GM20431 (cell line): ENCODE measurements around the gene MAGOH.

Experiments
- in situ Hi-C: fragments of 300-500 bp; cut with MseI, MboI; formaldehyde crosslinking; loops from one replicate; pipeline ENCODE4 v1.15.0; 2020; ENCODE audit warnings: low sequenced_read_pairs; ENCODE audit not compliant: unreplicated experiment

MAGOH gene

DNA sequence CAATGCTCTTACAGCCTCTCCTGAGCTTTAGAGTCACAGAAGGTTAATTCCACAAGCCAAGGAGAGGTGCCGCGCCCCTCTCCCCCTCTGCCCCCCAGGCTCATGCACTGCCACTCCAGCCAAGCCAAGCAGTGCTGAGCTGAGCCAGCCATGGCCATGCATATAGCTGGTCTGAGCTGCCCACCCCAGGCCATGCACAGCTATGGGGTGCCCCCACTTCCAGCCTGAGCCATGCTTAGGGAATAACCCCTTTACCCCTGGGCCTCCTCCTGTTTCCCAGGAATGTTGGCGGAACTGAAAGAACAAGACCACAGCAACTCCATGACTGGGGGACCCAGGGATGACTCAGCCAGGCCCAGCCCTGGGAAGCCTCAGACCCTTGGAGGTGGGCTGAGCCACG, 34.0 kb upstream of the MAGOH start:
- in situ Hi-C loops = no loop called here

DNA sequence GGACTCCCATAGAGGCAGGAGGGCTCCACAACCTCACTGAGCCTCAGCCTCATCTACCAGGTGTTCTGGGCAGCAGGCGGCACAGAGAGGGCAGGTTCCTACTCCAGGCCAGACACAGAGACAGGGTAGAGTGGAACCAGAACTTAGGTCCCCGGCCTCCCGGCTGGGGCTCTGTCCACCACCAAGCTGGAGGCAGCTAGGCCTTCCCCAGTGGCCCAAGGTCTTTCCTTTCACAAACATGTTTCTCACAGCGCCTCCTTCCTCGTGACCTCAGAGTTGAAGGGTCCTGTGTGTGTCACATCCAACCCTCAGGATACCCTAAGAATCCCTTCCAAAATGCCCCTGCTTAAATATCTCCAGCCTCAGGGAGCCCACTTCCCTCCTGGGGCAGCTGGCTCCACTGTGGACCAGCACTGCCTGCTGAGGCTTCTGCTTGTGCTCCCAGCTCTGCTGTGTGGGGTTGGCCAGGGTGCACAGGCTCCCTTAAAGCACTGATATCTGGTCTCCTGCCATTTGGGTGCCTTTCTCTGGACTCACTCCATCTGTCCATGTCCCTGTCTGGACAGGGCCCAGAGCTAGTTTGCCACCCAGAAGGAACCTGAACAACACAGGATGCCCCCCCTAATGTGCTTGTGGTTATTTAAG, 33.2 kb upstream of the MAGOH start:
- in situ Hi-C loops = no loop called here

DNA sequence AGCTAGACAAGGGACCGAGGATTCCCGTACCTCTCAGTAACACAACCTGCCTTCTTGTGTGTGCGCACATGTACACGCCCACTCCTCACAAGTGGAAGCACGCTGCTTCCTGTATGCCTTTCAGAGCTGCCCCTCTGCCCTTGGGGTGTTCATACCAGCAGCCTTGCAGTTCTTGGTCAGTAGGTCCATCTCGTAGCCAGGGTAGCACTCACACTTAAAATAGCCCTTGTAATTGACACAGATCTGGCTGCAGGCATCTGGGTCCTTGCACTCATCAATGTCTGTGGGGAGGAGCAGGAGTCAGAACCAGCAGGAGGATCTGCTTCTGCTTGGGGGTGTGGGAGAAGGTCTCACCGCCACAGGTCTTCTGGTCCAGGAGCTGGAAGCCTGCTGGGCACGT, 32.6 kb upstream of the MAGOH start:
- in situ Hi-C loops = no loop called here

DNA sequence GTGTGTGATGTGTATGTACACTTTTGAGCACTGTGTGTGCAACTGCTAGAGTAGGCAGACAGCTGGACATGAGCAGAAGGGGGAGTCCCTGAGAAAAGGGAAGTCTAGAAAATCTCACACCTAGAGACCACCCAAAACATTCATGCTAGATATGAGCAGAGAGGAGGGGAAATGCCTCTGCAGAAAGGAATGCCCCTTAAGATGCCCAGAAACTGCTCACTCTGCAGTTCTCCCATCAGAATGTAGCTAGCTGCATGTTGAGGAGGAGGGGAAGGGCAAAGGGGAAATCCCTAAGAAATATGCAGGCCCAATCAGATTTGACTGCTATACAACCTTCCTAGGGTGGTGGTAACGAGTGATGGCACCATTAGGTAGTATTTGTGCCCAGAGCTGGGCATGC, 31.8 kb upstream of the MAGOH start:
- in situ Hi-C loops = no loop called here

DNA sequence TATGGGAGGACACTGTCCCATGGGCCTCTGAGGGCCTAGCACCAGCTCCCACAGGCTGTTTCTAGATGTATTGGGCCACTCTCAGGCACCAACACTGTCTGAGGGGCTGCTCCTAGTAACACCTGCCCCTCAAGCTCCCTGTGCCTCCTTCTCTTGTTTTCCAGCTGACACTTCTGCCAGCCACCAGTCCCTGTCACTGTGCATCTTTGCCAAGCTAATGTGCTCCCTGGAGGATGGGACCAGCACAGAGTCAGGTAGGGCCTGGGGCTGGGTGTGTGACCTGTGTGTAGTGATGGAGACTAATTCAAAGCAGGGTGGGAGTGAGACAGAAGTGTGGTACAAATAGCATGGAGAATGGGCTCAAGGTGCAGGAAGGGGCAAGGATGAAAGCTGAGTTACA, 29.4 kb upstream of the MAGOH start:
- in situ Hi-C loops = no loop called here

DNA sequence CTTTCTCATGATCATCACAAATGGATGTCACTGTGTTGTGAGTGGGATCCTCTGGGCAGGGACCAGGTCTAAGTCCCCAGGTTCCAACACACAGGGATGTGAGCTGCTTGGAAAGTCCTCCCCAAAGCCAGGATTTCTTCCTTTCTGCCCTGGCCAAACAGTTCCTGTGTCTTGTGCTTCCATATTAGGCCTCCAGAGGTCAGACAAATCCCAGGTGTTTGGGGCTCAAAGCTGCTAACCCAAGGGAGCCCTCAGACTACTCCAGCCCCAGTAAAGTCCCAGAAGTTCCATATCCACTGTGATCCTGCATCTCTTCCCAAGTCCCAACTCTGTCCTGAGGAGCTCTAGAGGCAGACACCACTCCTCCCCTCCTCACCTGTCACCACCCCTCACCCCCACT, 27.7 kb upstream of the MAGOH start:
- in situ Hi-C loops = no loop called here

DNA sequence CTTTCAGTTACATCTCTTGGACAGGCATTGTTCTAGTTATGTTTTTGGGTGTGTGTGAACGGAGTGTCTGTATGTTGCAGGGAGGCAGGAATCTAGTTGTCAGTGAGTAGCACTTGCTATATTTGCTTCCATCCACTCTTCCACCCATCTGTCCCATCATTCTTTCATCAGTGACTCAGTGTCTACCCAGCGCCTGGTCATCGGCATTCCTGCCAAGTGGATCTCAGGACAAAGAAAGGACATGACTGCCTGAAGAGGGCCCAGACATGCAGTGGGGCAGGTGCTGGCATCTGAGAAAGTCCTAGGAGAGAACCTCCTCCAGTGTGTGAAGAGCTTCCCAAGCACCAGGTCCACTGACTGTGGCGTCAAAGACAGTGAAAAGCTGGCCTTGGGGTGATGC, 27.3 kb upstream of the MAGOH start:
- in situ Hi-C loops = no loop called here

DNA sequence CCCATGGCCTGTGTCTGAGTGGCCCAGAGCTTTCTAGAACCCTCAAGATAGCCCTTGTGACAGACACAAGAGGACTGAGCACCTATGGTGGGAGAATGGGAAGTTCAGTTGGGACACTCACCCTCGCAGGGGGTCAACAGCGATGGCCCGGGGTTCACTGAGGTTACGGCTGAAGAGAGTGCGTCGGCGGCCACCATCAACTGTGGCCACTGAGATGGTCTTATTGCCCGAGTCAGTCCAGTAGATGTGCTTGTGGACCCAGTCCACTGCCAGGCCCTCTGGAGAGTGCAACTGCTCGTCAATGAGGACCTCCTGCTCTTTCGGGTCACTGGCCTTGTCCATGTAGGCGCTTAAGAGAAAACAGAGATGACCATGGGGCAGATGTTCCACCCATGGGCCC, 25.7 kb upstream of the MAGOH start:
- in situ Hi-C loops = no loop called here

DNA sequence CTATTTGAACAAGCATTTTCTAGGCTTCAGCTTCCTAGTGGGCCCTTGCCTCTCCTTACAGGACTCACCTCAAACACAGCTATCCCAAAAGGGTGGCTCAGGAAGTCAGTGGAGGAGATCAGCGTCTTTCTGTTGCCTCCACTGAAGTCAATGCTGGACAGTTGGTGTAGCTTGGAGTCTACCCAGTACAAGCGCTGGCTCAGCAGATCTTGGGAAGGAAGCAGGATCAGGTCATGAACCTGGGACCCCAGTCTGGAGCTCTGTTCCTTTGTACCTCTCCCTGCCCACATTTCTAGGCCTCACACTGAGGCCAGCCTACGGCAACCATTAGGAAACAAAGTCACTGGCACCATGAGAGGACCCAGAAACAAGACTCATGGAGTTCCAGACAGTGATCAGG, 23.7 kb upstream of the MAGOH start:
- in situ Hi-C loops = no loop called here

DNA sequence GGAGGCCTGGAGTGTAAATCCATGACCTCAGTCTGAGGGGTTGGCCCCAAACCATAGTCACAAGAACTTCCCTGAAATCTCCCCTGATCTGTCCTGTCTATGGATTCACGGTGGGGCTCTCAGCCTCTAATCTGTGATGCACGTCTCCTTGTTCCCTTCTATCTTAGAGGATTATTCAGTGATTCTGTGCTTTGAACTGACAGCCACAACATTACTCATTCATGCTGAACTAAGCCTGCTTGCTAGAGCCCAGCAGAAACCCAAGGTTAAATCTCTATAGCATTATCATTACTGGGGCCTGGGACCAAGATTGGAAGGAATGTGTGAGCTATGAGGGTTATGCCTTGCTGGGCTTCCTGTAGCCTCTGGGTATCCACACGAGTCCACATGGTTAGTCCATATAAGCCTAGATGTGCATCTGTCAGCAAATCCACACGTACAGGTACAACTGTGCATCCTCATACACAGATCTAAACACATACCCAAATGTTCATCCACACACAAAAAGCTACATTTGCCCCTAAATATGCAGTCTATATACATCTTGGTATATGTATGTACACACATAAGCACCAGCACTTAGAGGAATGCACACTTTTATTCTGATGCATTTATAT, 22.4 kb upstream of the MAGOH start:
- in situ Hi-C loops = no loop called here

DNA sequence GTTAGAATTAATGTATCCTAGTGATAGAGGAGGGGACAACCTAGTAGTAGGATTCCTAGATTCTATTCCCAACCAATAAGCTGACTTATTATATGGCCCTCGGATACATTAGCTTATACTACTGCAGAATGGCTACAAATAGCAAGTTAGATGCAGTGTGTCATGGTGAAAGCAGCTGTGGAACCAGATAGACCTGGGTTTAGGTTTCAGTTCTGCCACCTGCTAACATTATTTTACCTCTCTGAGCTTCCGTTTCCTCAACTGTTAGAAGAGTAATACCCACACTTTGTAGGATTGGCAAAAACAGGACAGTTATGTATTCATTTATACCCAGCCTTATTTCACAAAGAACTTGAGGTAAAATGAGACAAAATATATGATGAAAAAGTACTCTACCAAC, 21.6 kb upstream of the MAGOH start:
- in situ Hi-C loops = no loop called here

DNA sequence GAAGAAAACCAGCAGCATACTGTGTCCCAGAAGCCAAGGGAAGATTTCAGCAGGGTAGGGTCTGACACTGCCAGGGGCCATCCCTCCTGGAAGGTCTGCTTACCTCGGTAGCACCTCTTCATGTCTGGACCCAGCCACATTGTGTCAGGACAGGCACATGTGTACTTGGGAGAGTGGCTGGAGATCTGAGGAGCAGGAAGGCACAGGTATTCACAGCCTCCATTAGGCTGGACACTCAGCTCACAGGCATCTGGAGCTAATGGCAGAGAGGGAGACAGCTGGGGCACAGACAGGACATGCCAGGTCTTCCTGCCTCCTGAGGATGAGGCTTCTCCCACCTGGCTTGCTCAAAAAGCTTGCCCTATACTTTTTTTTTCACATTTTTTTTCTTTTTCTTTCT, 19.9 kb upstream of the MAGOH start:
- in situ Hi-C loops = no loop called here

DNA sequence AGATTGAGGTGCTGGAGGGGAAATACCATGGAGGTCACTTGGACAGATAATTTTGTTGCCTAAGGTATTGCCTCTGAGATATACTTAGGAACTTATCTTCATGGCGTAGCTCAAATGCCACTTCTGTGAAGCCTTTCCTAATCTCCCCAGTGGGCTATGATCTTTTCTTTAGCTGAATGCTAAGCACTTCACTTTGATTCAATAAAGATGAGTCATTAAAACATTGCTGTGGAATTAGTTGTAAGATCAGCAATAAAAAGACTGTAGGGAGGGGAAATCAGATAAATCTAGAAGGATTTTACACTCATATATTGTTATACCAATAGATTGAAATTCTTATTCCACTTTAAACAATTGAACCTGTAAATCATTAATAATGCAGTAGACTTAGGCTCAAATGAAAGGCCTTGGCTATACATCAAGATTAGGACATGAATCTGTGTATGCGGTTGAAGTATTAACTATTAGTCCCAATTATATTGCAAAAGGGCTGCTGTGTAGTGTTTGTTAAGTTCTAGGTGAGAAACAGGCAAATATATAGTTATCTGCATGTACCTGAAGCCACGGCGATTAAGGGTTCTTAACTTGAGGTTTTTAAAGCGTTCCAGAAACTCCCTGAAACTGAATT, 19.2 kb upstream of the MAGOH start:
- in situ Hi-C loops = no loop called here

DNA sequence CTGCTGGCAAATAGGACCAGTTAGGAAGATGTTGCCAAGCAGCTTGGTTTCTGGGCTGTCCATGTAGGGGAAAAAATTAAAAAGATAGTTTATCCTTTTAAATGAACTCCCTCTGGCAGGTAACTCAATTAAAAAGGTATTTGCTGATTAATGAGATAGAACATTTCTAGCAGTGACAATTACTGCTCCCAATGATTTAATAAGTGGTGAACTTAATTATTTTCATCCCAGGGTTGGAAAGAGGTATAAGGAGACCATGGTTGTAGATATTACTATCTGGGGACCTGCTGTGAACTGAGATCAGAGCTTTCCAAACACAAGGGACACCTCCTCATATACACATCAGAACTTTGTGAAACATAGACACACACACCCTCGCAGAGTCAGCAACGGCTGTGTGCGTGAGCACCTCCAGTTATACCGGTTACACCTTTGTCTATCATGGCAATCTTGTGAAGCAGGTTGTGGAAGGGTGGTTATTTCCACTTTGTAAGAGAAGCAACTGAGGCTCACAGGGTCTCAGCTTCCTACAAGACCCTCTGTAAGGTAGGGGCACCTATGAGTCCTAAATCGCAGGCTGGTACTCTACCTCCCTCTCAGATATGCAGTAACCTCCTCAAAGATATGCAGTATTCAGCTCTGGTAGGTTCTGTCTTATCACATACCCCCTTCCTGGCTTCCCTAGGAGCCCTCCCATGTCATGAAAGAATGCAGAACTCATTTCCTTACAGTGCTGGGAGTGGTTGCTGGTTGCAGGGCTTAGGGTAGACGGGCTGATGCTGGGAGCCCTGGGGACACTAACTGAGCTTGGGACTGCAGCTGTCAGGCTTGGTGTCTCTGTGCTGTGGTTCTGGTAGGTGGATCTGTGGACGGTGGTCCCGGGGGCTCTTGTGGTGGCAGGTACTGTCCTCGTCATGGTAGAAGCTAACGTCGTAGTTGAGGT, 18.5 kb upstream of the MAGOH start:
- in situ Hi-C loops = no loop called here

DNA sequence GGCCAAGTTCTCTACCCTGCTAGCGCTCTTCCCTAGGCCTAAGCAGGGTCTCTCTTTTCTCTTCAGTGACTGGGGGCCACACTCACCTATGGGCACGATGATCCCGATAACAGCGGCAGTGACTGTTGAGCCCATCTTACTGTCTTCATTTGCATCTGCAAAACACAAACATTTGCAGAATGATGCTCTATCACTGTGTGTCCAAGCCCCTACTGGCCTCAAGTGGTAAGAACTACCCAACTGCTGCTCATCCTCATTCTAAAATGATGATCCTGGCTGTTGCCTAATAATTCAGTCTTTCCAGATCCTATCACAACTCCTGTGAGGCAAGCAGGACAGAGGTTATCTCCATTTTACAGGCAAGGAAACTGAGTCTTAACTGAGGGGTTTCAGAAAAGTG, 16.7 kb upstream of the MAGOH start:
- in situ Hi-C loops = no loop called here

DNA sequence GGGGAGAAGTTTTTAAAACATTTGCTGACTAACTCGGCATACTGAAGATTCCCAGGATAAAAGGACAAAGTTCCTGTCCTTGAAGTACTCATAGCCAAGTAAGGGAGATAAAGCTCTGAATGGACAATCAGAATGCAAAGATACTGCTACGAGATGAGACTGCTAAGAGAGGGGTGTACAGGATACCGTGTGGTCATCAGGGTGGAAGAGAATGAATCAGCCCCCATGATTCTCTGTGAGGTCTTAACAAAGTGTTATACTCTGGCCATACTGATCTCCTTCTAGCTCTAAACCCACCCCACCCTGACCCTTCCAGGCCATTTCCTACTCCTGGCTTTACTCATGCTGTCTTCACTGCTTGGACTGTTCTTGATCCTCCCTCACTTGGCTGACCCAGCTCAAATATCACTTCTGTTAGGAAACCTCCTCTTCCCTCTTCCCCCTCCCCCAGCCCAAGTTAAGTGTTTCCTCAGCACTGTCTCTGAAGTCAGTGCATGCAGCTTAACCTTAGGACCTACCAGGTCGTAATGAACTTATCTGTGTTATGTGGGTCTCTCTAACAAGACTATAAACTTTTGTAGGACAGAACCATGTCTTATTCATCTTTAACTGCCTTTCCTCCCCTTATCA, 15.8 kb upstream of the MAGOH start:
- in situ Hi-C loops = no loop called here

DNA sequence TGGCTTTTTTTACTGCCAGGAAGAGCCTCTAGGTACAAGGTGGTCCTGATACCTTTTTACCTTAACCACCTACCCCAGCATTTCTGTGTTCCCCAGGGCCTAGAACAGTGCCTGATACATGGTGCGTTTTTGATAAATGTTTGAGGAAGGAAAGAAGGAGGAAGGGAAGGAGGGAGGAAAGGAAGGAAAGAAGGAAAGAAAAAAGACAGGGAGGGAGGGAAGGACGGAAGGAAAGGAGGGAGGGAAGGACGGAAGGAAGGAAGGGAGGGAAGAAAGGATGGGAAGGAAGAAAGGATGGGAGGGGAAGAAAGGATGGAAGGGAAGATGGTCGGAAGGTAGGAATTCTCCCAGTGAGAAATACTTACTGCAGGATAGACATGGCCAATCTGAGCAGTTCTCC, 12.0 kb upstream of the MAGOH start:
- in situ Hi-C loops = no loop called here

DNA sequence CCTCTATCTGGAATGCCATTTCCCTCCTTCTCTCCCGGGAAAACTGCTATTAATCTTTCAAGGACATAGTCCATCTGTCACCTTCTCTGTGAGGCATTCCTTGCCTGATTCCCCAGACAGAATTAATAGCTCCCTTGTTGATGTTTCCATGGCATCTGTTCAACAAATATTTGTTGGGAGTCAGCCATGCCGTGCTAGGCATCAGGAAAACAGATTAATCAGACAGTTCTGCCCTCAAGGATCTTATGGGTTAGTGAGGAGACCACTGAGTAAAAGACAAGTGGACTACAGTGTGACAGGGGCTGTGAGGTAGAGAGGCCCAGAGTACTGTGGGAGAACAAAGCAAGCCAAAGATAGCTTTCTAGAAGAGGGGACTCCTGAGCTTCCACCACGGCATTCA, 11.4 kb upstream of the MAGOH start:
- in situ Hi-C loops = no loop called here

DNA sequence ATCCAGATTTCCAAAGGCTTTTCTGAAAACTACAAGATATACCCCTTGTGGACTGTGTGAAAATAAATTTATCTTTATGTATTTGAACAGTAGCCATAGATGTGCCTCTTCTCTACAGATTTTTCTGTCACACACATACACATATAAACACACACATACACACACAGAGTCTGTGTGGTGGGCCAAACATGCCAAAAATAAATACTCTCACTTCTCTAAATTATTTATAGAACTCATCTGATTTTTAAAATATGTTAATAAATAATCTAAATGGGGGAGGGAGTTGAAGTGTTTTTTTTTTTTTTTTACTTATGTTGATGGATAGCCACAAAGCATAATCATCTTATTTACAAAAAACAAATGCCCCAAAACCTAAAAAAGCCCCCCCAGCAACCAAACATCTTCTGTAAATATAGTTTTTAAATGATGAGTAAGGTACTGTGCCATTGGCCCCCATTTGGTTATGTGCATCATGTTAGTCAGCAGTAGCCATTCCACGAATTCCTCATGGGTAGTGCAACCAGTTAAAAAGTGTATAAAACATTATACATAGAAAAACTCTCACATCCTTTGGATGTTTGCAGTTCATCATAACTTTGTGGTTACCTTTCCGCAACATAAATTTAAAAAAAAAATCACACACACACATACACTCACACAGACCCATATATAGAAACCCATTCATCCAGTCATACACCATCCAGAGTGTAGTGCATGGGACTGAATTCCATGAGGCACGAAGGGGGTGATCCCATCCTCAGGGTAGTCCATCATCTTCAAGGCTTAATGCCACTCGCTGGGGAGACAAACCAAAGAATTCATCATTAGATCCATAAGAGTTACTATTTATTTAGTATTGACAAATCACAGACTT, 8.2 kb upstream of the MAGOH start:
- in situ Hi-C loops = no loop called here
